ENCODE results near the gene KDM4D.

Gene KDM4D

DNA sequence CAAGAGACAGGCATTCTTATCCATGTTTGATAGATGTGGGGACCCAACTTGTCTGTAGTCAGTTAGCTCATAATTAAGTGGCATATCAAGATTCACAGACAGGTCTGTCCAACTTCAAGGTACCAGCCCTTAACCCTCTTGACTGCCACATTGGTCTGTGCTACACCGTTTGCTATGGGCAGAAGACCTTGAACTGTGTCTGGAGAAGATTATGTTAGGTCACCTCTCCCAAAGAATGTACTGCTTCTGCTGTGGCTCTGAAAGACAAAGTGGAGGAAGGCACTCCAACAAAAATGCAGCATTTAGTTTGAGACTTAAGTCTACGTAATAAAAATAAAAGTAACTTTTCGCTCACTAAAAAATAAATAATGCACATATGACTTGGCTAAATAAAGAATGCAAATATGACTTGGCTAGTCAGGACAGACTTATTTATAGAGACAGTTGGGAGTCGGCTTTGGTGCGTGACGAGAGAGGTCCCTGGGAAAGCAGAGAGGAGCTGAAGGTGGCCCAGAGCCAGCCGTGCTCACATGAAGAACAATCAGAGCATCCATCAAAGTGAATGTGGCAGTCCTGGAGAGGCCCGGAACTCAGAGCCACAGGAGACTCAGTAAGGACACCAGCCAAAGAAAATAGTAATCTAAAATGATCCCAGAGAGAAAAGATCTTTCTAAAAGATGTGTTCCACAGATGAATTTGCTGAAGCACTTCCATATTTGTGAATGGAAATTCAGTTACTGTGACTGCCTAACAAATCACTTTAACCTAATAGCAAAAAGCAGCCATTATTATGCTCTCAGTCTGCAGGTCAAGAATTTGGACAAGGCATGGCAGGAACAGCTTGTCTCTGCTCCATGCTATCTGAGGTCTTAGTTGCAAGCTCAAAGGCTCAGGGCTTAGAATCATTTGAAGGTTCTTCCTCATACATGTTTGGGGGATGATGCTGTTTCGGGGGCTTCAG is 35.1 kb upstream of the KDM4D start:
- TF ChIP-seq, protein P1, sequence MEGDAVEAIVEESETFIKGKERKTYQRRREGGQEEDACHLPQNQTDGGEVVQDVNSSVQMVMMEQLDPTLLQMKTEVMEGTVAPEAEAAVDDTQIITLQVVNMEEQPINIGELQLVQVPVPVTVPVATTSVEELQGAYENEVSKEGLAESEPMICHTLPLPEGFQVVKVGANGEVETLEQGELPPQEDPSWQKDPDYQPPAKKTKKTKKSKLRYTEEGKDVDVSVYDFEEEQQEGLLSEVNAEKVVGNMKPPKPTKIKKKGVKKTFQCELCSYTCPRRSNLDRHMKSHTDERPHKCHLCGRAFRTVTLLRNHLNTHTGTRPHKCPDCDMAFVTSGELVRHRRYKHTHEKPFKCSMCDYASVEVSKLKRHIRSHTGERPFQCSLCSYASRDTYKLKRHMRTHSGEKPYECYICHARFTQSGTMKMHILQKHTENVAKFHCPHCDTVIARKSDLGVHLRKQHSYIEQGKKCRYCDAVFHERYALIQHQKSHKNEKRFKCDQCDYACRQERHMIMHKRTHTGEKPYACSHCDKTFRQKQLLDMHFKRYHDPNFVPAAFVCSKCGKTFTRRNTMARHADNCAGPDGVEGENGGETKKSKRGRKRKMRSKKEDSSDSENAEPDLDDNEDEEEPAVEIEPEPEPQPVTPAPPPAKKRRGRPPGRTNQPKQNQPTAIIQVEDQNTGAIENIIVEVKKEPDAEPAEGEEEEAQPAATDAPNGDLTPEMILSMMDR (IDR thresholded peaks at IDR 0.05; ENCODE audit: control insufficient read depth, extremely low read depth, insufficient read depth) = no peak
- DNase-seq (ENCODE audit: low read depth) = peak; percentile 52
- H3K4me3 ChIP-seq (ENCODE audit: low read depth, low read length) = no peak overlapping the region

DNA sequence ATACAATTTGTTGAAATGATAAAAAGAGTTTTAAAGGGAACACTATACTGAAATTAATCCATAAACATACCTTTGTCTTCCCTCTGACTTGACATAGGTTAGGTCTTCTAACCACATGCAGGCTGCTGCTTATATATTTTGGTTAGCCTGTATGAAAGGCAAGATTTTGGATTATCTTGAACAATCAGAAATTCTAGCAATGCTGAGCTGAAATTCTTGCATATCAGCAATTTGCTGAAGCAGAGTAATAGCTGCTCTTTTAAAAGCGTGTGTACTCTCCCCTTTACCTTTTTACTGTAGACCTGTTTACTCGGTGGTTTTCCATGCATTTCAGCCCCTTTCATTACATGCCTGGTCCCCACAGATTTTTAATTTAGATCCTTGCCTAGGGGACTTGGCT is 34.2 kb upstream of the KDM4D start:
- TF ChIP-seq, protein P1 (IDR thresholded peaks at IDR 0.05; ENCODE audit: control insufficient read depth, extremely low read depth, insufficient read depth) = no peak
- DNase-seq (ENCODE audit: low read depth) = no peak
- H3K4me3 ChIP-seq (ENCODE audit: low read depth, low read length) = no peak overlapping the region

DNA sequence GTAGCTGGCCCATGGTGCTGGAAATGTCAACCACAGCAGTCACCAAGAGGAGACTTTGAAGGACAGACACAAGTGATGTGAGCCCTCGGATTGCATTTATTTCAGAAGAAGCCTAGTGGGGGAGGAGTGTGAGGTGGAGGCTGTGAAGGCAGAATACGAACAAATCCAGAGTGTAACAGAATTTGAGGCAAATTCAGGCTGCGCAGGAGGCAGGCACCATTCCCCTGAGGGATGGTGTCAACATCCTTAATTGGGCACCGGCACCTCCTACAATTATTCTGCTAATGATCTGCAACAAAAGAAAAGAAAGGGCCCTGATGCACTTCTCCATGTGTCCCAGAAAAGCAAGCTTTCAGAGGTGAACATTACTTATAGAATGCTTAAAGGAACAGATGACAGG is 32.4 kb upstream of the KDM4D start:
- TF ChIP-seq, protein P1 (IDR thresholded peaks at IDR 0.05; ENCODE audit: control insufficient read depth, extremely low read depth, insufficient read depth) = no peak
- no peak overlapping the region for H3K4me3 ChIP-seq (ENCODE audit: low read depth, low read length)
- DNase-seq (ENCODE audit: low read depth) = no peak

DNA sequence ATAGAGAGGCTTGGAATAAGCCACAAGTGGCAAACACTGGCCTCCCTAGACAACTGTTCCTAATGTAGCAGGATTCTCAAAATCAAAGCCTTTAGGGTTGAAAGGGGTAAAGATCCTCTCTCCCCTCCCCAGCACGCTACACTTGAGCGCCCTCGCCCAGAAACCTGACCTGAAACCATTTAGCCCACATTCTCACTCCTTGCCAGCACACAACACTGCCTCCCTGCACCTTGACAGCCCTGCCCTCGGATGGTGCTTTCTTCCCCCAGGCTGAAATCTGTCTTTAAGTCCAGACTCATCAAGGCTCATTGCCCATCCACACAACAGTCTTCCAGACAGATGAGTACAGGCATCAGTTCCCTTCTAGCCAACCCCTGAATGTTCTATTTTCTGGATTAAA is 26.7 kb upstream of the KDM4D start:
- no peak for DNase-seq (ENCODE audit: low read depth)
- H3K4me3 ChIP-seq (ENCODE audit: low read depth, low read length) = no peak overlapping the region
- TF ChIP-seq, protein P1 (IDR thresholded peaks at IDR 0.05; ENCODE audit: control insufficient read depth, extremely low read depth, insufficient read depth) = no peak

DNA sequence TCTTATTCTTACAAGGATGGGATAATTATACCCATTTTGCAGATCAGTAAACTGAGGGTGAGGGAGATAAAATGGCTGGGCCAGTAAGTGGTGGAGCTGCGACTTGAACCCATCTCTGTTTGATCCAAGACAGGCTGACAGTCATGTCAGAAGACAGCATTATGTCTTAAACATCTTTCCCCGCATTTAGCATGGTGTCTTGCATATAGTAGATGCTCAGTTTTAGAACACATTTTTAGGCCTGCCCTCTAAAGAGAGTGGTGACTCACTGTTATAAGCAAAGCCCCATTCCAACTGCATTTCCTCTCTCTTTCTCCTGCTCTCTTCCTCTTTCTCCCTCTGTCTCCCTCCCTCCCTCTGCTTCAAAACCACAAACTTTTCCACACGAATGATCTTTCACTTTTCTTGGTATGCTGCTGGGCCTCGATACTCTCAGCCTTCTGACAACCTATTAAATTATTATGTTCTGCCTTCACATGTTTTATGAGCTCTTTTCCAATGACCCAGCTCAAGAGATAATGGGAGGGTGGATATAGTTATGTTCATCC is 25.4 kb upstream of the KDM4D start:
- no peak overlapping the region for H3K4me3 ChIP-seq (ENCODE audit: low read depth, low read length)
- no peak for DNase-seq (ENCODE audit: low read depth)
- TF ChIP-seq, protein P1 (IDR thresholded peaks at IDR 0.05; ENCODE audit: control insufficient read depth, extremely low read depth, insufficient read depth) = no peak

DNA sequence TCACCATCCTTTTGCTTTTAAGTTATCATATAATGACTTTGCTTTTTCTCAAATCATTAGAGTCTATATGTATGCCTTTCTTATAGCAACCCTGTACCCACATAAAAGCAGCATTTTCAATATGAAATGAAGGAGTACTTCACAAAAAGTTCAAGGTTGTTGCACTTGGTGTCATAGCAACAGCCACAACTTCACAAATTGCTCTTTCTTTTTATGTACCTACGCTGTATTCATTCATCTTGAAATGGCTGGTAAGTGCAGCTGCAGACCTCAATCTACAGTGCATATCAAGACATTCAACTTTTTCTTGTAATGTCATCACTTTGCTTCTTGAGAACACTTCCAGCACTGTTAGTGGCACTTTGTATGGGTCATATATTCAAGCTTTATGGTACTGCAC is 18.8 kb upstream of the KDM4D start:
- no peak overlapping the region for H3K4me3 ChIP-seq (ENCODE audit: low read depth, low read length)
- TF ChIP-seq, protein P1 (IDR thresholded peaks at IDR 0.05; ENCODE audit: control insufficient read depth, extremely low read depth, insufficient read depth) = no peak
- DNase-seq (ENCODE audit: low read depth) = no peak

Measured in LNCaP clone FGC (cell line).